Neutrophil (primary cell): ENCODE data around the gene PYHIN1.

Experiments used
- H3K27ac ChIP-seq: fragments of 200-600 bp; sonication (generic); 2 replicates; pipeline ENCODE4 v1.5.1; 2016; ENCODE audit warnings: mild to moderate bottlenecking, moderate library complexity
- H3K27me3 ChIP-seq: fragments of 200-600 bp; sonication (generic); 2 replicates; pipeline ENCODE4 v1.6.0; 2016; ENCODE audit warnings: mild to moderate bottlenecking
- H3K36me3 ChIP-seq: fragments of 200-600 bp; sonication (generic); 2 replicates; pipeline ENCODE4 v1.5.1; 2017
- H3K4me1 ChIP-seq, 2 experiments: fragments of 200-600 bp in 1 of 2; sonication (generic) in 1 of 2; 1 replicate in 1 of 2; 2 replicates in 1 of 2; pipeline versions ENCODE4 v1.5.1 to v1.6.1; 2013 to 2016; ENCODE audit warnings: low read depth in 1 of 2, low read length in 1 of 2, mild to moderate bottlenecking in 1 of 2, moderate library complexity in 1 of 2; ENCODE audit not compliant: control insufficient read depth in 1 of 2, insufficient read depth in 1 of 2
- H3K4me3 ChIP-seq, 2 experiments: fragments of 200-600 bp in 1 of 2; sonication (generic) in 1 of 2; 1 replicate in 1 of 2; 2 replicates in 1 of 2; pipeline ENCODE4 v1.5.1; 2013 to 2016; ENCODE audit warnings: low read depth in 1 of 2, low read length in 1 of 2, mild to moderate bottlenecking in 1 of 2, moderate library complexity in 1 of 2
- H3K9me3 ChIP-seq: fragments of 200-600 bp; sonication (generic); 2 replicates; pipeline ENCODE4 v1.5.1; 2016
- CTCF ChIP-seq: fragments of 200-600 bp; sonication (generic); IDR thresholded peaks from 2 replicates; pipeline ENCODE4 v1.5.1; 2016; ENCODE audit warnings: antibody characterized with exemption

Gene PYHIN1

GRCh38 chr1:158931055-158931737, at the start of gene PYHIN1:
TSS of gene PYHIN1 (plus strand) at chr1:158931552. CDS start at chr1:158936911, 5,359 bp downstream.
- Histone ChIP-seq H3K4me1 (no peaks in the 10 kb centered on the region), H3K36me3 (no peaks in the 10 kb centered on the region), H3K27ac (no peak within 1 kb of the TSS), H3K9me3 (no peaks in the 10 kb centered on the region), H3K4me3 (no peak within 1 kb of the TSS), H3K27me3 (no peaks in the 10 kb centered on the region)
- no peak for TF ChIP-seq CTCF

- no peak for TF ChIP-seq CTCF
- no peak overlapping the region for H3K4me3 ChIP-seq
- H3K27ac ChIP-seq, result no peak overlapping the region
- H3K36me3 ChIP-seq, result no peaks in the 10 kb centered on the region
- no peaks in the 10 kb centered on the region for H3K9me3 ChIP-seq
- no peaks in the 10 kb centered on the region for H3K4me1 ChIP-seq
- H3K27me3 ChIP-seq, result no peaks in the 10 kb centered on the region
These were observed 37.7 kb upstream of the PYHIN1 start for GRCh38 chr1:158893654-158894053.

GRCh38 chr1:158898722-158899121, 32.6 kb upstream of the PYHIN1 start:
- Histone ChIP-seq H3K9me3 (no peaks in the 10 kb centered on the region), H3K4me3 (no peak overlapping the region), H3K27me3 (no peaks in the 10 kb centered on the region), H3K27ac (no peak overlapping the region), H3K4me1 (no peaks in the 10 kb centered on the region), H3K36me3 (no peaks in the 10 kb centered on the region)
- no peak for TF ChIP-seq CTCF

DNA sequence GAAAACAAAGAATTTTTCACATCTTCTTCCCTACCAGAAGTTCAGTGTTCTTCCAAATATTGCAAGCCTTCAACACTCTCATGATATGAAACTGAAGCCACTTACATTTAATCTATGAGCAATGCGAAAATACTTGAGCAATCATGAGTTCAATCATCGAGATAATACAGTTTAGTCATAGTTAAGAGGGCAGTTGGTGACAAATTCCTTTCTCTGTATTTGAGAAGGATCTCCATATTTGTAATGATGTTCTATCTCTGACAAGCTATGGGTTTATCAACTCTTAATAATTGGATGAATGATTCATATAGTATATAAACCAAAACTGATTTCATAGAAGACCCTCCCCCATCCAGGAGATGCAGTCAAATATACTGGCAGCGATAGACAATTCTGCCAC, 29.7 kb upstream of the PYHIN1 start:
- no peaks in the 10 kb centered on the region for H3K4me1 ChIP-seq
- H3K27ac ChIP-seq, result no peak overlapping the region
- no peaks in the 10 kb centered on the region for H3K9me3 ChIP-seq
- TF ChIP-seq CTCF, result no peak
- no peaks in the 10 kb centered on the region for H3K36me3 ChIP-seq
- H3K27me3 ChIP-seq, result no peaks in the 10 kb centered on the region
- H3K4me3 ChIP-seq, result no peak overlapping the region

- H3K27ac ChIP-seq, result no peak overlapping the region
- no peaks in the 10 kb centered on the region for H3K4me1 ChIP-seq
- TF ChIP-seq CTCF, result no peak
- no peaks in the 10 kb centered on the region for H3K27me3 ChIP-seq
- H3K36me3 ChIP-seq, result no peaks in the 10 kb centered on the region
- no peak overlapping the region for H3K4me3 ChIP-seq
- peaks cover 14% of the 10 kb centered on the region for H3K9me3 ChIP-seq
These were observed 15.3 kb upstream of the PYHIN1 start for GRCh38 chr1:158916085-158916484.

- no peak for TF ChIP-seq CTCF
- Histone ChIP-seq H3K4me3 (no peak overlapping the region), H3K36me3 (no peaks in the 10 kb centered on the region), H3K9me3 (peaks cover 8% of the 10 kb centered on the region), H3K27me3 (no peaks in the 10 kb centered on the region), H3K27ac (no peak overlapping the region), H3K4me1 (no peaks in the 10 kb centered on the region)
These were observed 6.7 kb upstream of the PYHIN1 start for GRCh38 chr1:158924677-158925076.
